PC-3 (cell line): ENCODE data around the gene ANKRD66. TPM values are rescaled to one million over a fixed set of nuclear protein-coding genes. Genes with fewer than 3 reads are reported as not detected.

Source experiments
- ATAC-seq: fragments of 200-7000 bp; cut with Tn5 transposase; 2 replicates; pipeline ENCODE4 v1.9.1; 2020; ENCODE audit warnings: mild to moderate bottlenecking, moderate library complexity
- Bru-seq: library from RNA; stranded (reverse); fragments of 400-500 nt; gene quantifications from one replicate; lab custom pipeline; 2021; lab: Mats Ljungman, UMichigan
- BruChase-seq, 2 experiments: library from RNA; stranded (reverse); fragments of 400-500 nt; gene quantifications; one replicate each; lab custom pipeline; 2021; lab: Mats Ljungman, UMichigan
- BruUV-seq: library from RNA; stranded (reverse); fragments of 400-500 nt; replicated peaks from 2 replicates; lab custom pipeline; 2021; lab: Mats Ljungman, UMichigan
- CTCF ChIA-PET: fragments of 300-600 bp; sonication (Branson Sonifier 250); formaldehyde crosslinking; loops from one replicate; lab custom pipeline; 2022; ENCODE audit warnings: antibody characterized with exemption; lab: Charles Lee
- POLR2A ChIA-PET: fragments of 300-600 bp; sonication (Branson Sonifier 250); formaldehyde crosslinking; loops from one replicate; lab custom pipeline; 2022; ENCODE audit warnings: antibody characterized with exemption; ENCODE audit not compliant: unreplicated experiment; lab: Charles Lee
- DNase-seq: peaks from one replicate; pipeline ENCODE4 v3.0.0-alpha.2; 2015
- H2AFZ ChIP-seq: fragments of 300-600 bp; sonication (generic); 2 replicates; pipeline ENCODE4 v1.6.0; 2016; ENCODE audit warnings: antibody characterized with exemption, low read length
- H3F3A ChIP-seq: fragments of 300-600 bp; sonication (generic); one replicate; pipeline ENCODE4 v1.6.0; 2017; ENCODE audit warnings: antibody characterized with exemption, low read length, control low read depth, mild to moderate bottlenecking; ENCODE audit not compliant: unreplicated experiment
- H3K27ac ChIP-seq: fragments of 300-600 bp; sonication (generic); 2 replicates; pipeline ENCODE4 v1.5.1; 2016; ENCODE audit warnings: mild to moderate bottlenecking, low read length
- H3K27me3 ChIP-seq: fragments of 300-600 bp; sonication (generic); 2 replicates; pipeline ENCODE4 v1.6.1; 2016; ENCODE audit warnings: low read length, mixed read lengths
- H3K36me3 ChIP-seq: fragments of 300-600 bp; sonication (generic); 2 replicates; pipeline ENCODE4 v1.6.1; 2016; ENCODE audit warnings: low read depth, mixed run types, low read length, mixed read lengths
- H3K4me1 ChIP-seq: fragments of 300-600 bp; sonication (generic); 2 replicates; pipeline ENCODE4 v1.5.1; 2016; ENCODE audit warnings: low read length; ENCODE audit not compliant: insufficient read depth
- H3K4me2 ChIP-seq: fragments of 300-600 bp; sonication (generic); 2 replicates; pipeline ENCODE4 v1.6.0; 2016; ENCODE audit warnings: low read length
- H3K4me3 ChIP-seq: fragments of 300-600 bp; sonication (generic); 2 replicates; pipeline ENCODE4 v1.5.1; 2016; ENCODE audit warnings: mild to moderate bottlenecking, low read length, mixed read lengths
- H3K79me2 ChIP-seq: fragments of 300-600 bp; sonication (generic); 2 replicates; pipeline ENCODE4 v1.6.1; 2017; ENCODE audit warnings: low read length, mixed read lengths
- H3K9ac ChIP-seq: fragments of 300-600 bp; sonication (generic); 2 replicates; pipeline ENCODE4 v1.6.0; 2016; ENCODE audit warnings: mild to moderate bottlenecking, low read length
- H3K9me2 ChIP-seq: fragments of 300-600 bp; sonication (generic); replicated peaks from 2 replicates; pipeline ENCODE4 v1.6.1; 2016; ENCODE audit warnings: mixed run types, low read length, mixed read lengths
- H3K9me3 ChIP-seq: fragments of 300-600 bp; sonication (generic); 2 replicates; pipeline ENCODE4 v1.6.1; 2016; ENCODE audit warnings: low read length, mixed read lengths
- H4K20me1 ChIP-seq: fragments of 300-600 bp; sonication (generic); 2 replicates; pipeline ENCODE4 v1.6.1; 2016; ENCODE audit warnings: low read length, mixed read lengths
- EZH2 ChIP-seq: fragments of 300-600 bp; sonication (generic); IDR thresholded peaks from one replicate; pipeline ENCODE4 v1.6.1; 2017; ENCODE audit warnings: antibody characterized with exemption, mild to moderate bottlenecking, low read length; ENCODE audit not compliant: unreplicated experiment
- EZH2phosphoT487 ChIP-seq: fragments of 300-600 bp; sonication (generic); IDR thresholded peaks from 2 replicates; pipeline ENCODE4 v1.6.1; 2018; ENCODE audit warnings: mild to moderate bottlenecking, antibody characterized with exemption, low read length, borderline replicate concordance
- intact Hi-C: fragments of 100-400 bp; cut with micrococcal nuclease; formaldehyde crosslinking; loops from 2 replicates; pipeline ENCODE4 v1.9.0; 2023
- long read RNA-seq: library from polyadenylated mRNA; unstranded; transcript quantifications from one replicate; pipeline ENCODE4 v2.0.0, GENCODE V29; 2021; ENCODE audit not compliant: unreplicated experiment
- total RNA-seq: library from RNA; depleted of rRNA; stranded (reverse); fragments of >200 nt; gene quantifications from 2 replicates; pipeline ENCODE4 v1.2.3, GENCODE V29; 2014; rRNA removed
- TF ChIP-seq, protein P1 (sequence below): fragments of 300-600 bp; sonication (generic); conservative IDR thresholded peaks from 2 replicates; pipeline ENCODE4 v1.5.1; 2017; ENCODE audit warnings: antibody characterized with exemption, low read depth, mild to moderate bottlenecking, low read length

The ANKRD66 gene
- total RNA-seq = not detected in 2 replicates
- Bru-seq, nascent RNA = not detected
- not detected for BruChase-seq, experiment 1, labeled RNA remaining after a 6-hour chase
- percentile 10 among the genes with signal in this experiment for BruChase-seq, experiment 2, labeled RNA remaining after a 2-hour chase
- long read RNA-seq = 0 reads

DNA sequence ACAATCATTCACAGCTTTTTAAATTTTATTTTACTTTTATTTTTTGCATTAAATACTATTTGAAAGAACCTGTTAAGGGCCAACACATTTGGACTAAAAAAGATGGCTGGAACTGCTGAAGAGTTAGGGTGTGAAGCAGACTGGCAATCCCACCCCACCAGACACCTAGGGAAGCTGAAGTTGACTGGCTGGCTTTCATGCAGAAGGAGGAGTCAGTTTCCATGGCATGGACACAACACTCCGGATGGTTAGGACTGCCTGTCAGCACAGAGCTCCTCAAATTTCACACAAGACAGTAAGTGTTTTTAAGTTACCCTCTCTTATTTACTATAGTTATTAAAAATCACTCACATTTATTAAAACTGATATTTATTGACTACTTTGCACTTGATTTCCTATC, at the start of gene ANKRD66:
Gene ANKRD66 (plus strand): TSS at position 238 of the 400 bp plus-strand sequence. CDS start 5,016 bp downstream, outside the sequence.
- intact Hi-C loops = no loop called here
- POLR2A ChIA-PET = no interaction called here
- Histone ChIP-seq H3K9me3 (no peaks in the 10 kb centered on the region), H4K20me1 (no peaks in the 10 kb centered on the region), H3K4me2 (no peak within 1 kb of the TSS), H3K27ac (no peak within 1 kb of the TSS), H3F3A (no peaks in the 10 kb centered on the region), H3K79me2 (no peaks in the 10 kb centered on the region), H3K9me2 (no peaks in the 10 kb centered on the region), H3K4me1 (no peaks in the 10 kb centered on the region), H3K27me3 (no peaks in the 10 kb centered on the region), H3K9ac (no peak within 1 kb of the TSS), H3K36me3 (no peaks in the 10 kb centered on the region), H3K4me3 (no peak within 1 kb of the TSS), H2AFZ (no peak within 1 kb of the TSS)
- TF ChIP-seq EZH2 = no peak
- TF ChIP-seq, protein P1, sequence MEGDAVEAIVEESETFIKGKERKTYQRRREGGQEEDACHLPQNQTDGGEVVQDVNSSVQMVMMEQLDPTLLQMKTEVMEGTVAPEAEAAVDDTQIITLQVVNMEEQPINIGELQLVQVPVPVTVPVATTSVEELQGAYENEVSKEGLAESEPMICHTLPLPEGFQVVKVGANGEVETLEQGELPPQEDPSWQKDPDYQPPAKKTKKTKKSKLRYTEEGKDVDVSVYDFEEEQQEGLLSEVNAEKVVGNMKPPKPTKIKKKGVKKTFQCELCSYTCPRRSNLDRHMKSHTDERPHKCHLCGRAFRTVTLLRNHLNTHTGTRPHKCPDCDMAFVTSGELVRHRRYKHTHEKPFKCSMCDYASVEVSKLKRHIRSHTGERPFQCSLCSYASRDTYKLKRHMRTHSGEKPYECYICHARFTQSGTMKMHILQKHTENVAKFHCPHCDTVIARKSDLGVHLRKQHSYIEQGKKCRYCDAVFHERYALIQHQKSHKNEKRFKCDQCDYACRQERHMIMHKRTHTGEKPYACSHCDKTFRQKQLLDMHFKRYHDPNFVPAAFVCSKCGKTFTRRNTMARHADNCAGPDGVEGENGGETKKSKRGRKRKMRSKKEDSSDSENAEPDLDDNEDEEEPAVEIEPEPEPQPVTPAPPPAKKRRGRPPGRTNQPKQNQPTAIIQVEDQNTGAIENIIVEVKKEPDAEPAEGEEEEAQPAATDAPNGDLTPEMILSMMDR = no peak
- TF ChIP-seq EZH2phosphoT487 = no peak
- BruUV-seq = no TSS peak
- DNase-seq (no peak), ATAC-seq (no peak)
- CTCF ChIA-PET = no interaction called here

DNA sequence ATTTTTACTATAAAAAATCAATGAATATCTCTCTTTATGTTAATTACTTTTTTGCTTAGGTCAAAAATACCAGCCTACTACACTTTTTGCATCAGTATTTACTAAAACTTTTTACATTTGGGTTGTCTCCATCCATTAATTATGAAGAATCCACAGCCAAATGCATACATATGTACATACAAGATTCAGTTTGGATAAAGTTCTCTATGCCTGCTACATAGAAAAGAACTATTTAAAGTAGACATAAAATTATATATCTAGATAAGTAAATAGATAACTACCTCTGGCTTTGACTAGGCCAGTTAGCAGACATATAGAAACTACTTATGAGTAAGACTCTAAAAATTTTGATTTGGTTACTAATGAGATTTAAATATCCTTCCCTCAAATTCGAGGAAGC, 46.8 kb upstream of the ANKRD66 start:
- no peak for DNase-seq
- Histone ChIP-seq H4K20me1 (no peaks in the 10 kb centered on the region), H3K4me2 (no peak overlapping the region), H3K36me3 (no peaks in the 10 kb centered on the region), H2AFZ (no peak overlapping the region), H3K9me2 (no peaks in the 10 kb centered on the region), H3K79me2 (no peaks in the 10 kb centered on the region), H3K4me3 (no peak overlapping the region), H3F3A (no peaks in the 10 kb centered on the region), H3K9ac (no peak overlapping the region), H3K27me3 (no peaks in the 10 kb centered on the region), H3K27ac (no peak overlapping the region), H3K9me3 (no peaks in the 10 kb centered on the region), H3K4me1 (peaks cover 2% of the 10 kb centered on the region)
- TF ChIP-seq, protein P1 = no peak
- TF ChIP-seq EZH2phosphoT487 (no peak), EZH2 (no peak)
- intact Hi-C loops = loop anchor here (5.0 kb wide), 1 partner anchor 283 kb away; no protein-coding TSS in a partner anchor
- ChIA-PET CTCF (interaction anchor here (0.6 kb wide), 1 partner anchor 286 kb away, joined by 4 read pairs; no protein-coding TSS in a partner anchor), POLR2A (no interaction called here)
- BruUV-seq = no TSS peak
- peak; percentile 54 for ATAC-seq

DNA sequence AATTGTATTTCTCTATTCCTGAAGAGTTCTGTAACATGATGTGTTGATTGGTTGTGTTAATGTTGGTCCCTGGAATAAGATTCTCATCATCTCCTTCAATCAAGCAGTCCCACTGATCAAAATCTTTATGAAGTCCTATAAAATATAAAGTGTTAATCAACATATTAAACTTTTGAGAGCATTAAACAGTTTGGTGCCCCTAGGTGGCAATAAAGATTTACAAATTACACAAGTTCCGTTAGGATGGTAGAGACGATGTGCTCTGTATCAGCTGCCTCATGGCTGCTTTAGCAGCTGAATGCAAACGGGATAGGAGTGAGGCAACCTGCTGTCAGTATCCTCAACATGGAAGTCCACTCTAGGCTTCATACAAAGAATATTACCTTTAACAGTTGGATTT, 42.2 kb upstream of the ANKRD66 start:
- Histone ChIP-seq H3K9me2 (no peaks in the 10 kb centered on the region), H3K9ac (no peak overlapping the region), H3K9me3 (no peaks in the 10 kb centered on the region), H3K27ac (no peak overlapping the region), H3K4me2 (peak overlapping the region; percentile 15; the same call in 1 of the 2 replicates), H3K79me2 (no peaks in the 10 kb centered on the region), H3K36me3 (no peaks in the 10 kb centered on the region), H3K4me3 (no peak overlapping the region), H4K20me1 (no peaks in the 10 kb centered on the region), H3K27me3 (no peaks in the 10 kb centered on the region), H3K4me1 (peaks cover 10% of the 10 kb centered on the region), H3F3A (no peaks in the 10 kb centered on the region), H2AFZ (peak overlapping the region; percentile 35)
- ChIA-PET POLR2A (interaction anchor here (0.6 kb wide), 1 partner anchor 185 kb away, joined by 4 read pairs; no protein-coding TSS in a partner anchor), CTCF (interaction anchor here (0.7 to 1.5 kb wide), 2 partner anchors 76 to 144 kb away, joined by 3 to 9 read pairs; no protein-coding TSS in a partner anchor)
- TF ChIP-seq, protein P1 = peak; percentile 76
- no peak for TF ChIP-seq EZH2phosphoT487
- intact Hi-C loops = loop anchor here (1.0 to 5.0 kb wide), 5 partner anchors 77 to 342 kb away; no protein-coding TSS in a partner anchor
- BruUV-seq = no TSS peak
- DNase-seq (peak; percentile 80), ATAC-seq (peak; percentile 90)
